ENCODE results near the gene SGPL1. TPM values are rescaled to one million over a fixed set of nuclear protein-coding genes. Genes with fewer than 3 reads are reported as not detected.

SGPL1 gene
- total RNA-seq, 1 donor from 2014 or later, result 37.1 TPM

DNA sequence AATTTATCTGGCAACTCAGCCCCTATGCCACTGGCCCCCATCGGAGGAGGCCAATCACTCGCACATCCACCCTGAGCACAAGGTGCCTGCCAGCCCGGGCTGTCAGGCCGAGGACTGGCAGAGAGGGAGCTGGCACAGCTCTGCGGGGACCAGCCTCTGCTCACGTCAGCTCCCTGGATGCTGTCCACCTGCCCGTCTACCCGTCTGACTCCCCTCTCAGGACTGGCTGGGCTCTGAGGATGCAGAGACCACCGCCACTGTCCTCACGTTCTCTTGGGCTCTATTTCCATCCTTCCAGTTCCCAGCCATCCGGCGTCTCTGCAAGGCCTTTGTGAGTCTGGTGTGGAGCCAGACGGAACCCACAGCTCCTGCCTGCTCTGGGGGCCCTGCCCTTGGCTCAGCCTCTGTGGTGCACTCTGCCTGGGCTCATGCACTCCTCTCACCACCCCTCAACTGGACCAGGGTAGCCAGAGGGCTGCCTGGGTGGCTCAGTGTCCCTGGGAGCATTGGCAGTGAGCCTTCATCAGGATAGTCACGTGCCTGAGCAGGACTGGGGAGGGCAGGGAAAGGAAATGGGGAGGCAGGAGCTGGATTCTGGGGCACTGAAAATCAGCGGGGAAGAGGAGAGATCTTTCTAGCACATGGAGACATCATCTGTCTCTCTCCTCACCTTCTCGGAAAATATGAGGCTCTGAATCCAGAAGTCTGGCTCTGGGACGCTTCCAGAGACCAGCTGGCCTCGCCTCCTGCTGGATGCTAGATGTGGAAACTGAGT is 110.7 kb downstream of the SGPL1 start:
- Histone ChIP-seq H3K36me3 (ENCODE audit: control insufficient read depth in 3 of 3, insufficient read depth in 3 of 3, low read length in 3 of 3) (no peaks in the 10 kb centered on the region), H3K4me3 (ENCODE audit: low read length in 3 of 3) (no peak overlapping the region), H3K9ac (ENCODE audit: low read depth in 1 of 3, low read length in 3 of 3) (no peak overlapping the region), H3K27me3 (ENCODE audit: control insufficient read depth in 3 of 3, insufficient read depth in 3 of 3, low read length in 3 of 3) (peaks cover 0 to 33% (median 6%) of the 10 kb centered on the region in 3 donors), H3K4me1 (ENCODE audit: control insufficient read depth in 3 of 3, insufficient read depth in 3 of 3, low read length in 3 of 3) (no peaks in the 10 kb centered on the region), H3K27ac (ENCODE audit: low read depth, low read length) (no peak overlapping the region), H3K9me3 (ENCODE audit: control insufficient read depth in 3 of 3, low read length in 3 of 3) (no peaks in the 10 kb centered on the region)

DNA sequence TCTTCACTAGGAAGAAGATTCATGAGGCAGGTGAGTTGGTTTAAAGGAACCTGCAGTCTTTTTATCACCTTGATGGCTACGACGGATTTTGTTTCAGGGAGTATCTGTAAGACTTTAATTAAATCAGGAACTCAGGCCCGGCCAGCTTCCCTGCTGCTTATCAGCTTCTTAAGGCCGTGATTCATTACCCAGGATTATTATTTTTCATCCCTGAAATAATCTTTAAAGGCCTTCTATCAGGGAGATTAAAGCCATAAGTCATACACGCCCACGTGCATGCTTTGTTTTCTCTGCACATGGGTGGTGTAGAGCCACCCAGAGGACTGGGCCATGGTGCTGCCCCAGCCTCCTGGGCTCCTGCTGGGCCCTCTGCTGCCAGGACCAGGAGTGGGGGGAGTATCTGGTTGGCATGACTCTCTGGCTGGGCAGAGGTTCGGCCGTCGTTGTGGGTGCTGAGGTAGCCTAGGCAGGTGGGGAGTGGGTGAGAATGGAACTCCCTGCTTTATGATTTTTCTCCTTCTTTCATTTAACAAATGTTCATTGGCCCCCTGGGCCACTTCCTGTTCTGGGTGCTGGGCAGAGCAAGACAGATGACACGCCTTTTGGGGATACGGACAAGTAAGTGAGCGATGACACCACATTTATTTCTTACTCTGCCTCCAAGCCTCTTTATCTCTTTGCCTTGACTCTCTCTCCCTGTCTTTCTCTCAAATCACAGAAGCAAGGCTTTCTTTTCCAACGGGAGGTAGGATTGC is 111.6 kb downstream of the SGPL1 start:
- H3K9me3 ChIP-seq (ENCODE audit: control insufficient read depth in 3 of 3, low read length in 3 of 3), result no peaks in the 10 kb centered on the region
- H3K36me3 ChIP-seq (ENCODE audit: control insufficient read depth in 3 of 3, insufficient read depth in 3 of 3, low read length in 3 of 3), result no peaks in the 10 kb centered on the region
- H3K4me3 ChIP-seq (ENCODE audit: low read length in 3 of 3), result no peak overlapping the region
- no peak overlapping the region for H3K27ac ChIP-seq (ENCODE audit: low read depth, low read length)
- H3K27me3 ChIP-seq (ENCODE audit: control insufficient read depth in 3 of 3, insufficient read depth in 3 of 3, low read length in 3 of 3), result peaks cover 0 to 39% (median 6%) of the 10 kb centered on the region in 3 donors
- H3K4me1 ChIP-seq (ENCODE audit: control insufficient read depth in 3 of 3, insufficient read depth in 3 of 3, low read length in 3 of 3), result no peaks in the 10 kb centered on the region
- no peak overlapping the region for H3K9ac ChIP-seq (ENCODE audit: low read depth in 1 of 3, low read length in 3 of 3)

DNA sequence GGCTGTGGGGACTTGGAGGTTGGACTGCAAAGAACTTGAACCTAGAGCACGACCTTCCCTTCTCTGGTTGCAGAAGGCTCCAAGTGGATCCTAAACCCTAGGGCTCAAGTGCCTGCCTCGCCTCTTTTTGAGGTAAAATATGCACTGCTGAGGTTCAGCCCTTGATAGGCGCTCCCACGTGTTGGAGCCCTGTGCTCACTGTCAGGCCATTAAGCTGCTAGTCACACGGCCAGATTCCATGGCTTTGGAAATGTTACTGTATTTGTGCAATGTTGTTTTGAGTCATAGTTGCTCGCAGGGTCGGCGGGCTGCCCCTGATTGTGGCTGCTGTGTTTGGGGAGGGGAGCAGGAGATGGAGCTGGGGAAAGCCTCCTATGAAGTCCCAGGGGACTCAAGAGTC is 112.4 kb downstream of the SGPL1 start:
- Histone ChIP-seq H3K27ac (ENCODE audit: low read depth, low read length) (no peak overlapping the region), H3K4me3 (ENCODE audit: low read length in 3 of 3) (no peak overlapping the region), H3K9me3 (ENCODE audit: control insufficient read depth in 3 of 3, low read length in 3 of 3) (no peaks in the 10 kb centered on the region), H3K27me3 (ENCODE audit: control insufficient read depth in 3 of 3, insufficient read depth in 3 of 3, low read length in 3 of 3) (peaks cover 0 to 45% (median 8%) of the 10 kb centered on the region in 3 donors), H3K36me3 (ENCODE audit: control insufficient read depth in 3 of 3, insufficient read depth in 3 of 3, low read length in 3 of 3) (no peaks in the 10 kb centered on the region), H3K4me1 (ENCODE audit: control insufficient read depth in 3 of 3, insufficient read depth in 3 of 3, low read length in 3 of 3) (no peaks in the 10 kb centered on the region), H3K9ac (ENCODE audit: low read depth in 1 of 3, low read length in 3 of 3) (no peak overlapping the region)

DNA sequence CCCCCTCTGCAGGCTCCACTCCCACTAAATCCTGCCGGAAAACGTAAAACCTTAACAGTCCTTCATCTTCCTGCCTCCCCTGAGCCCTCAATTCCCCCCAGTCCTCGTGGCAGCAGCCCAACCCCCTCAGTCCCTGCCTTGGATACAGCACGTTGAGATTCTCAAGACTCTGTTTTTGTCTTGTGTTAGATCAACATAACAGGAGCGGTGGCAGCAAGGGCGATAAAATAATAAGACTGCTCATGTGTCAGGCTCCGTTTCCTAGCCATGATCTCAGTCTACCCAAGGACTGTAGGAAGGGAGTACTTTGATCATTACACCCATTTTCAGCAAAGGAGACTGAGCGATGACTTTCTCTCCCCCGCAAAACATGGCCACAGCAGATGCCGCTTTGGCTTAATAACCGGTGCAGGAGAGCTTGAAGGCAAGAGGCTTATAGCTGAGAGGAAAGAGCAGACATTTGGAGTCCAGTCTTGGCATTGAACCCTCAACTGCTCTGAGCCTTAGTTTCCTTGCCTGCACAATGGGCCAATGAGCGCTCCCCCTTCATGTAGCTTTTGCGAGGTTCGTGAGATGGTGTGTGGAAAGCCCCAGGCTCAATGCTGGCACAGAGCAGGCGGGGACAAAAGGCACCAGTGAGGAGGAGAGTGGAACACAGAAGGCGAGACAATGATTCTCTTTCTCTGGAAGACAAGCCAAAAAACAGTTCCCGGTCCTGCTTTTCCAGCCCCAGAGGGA is 114.7 kb downstream of the SGPL1 start:
- Histone ChIP-seq H3K36me3 (ENCODE audit: control insufficient read depth in 3 of 3, insufficient read depth in 3 of 3, low read length in 3 of 3) (no peaks in the 10 kb centered on the region), H3K9me3 (ENCODE audit: control insufficient read depth in 3 of 3, low read length in 3 of 3) (no peaks in the 10 kb centered on the region), H3K4me1 (ENCODE audit: control insufficient read depth in 3 of 3, insufficient read depth in 3 of 3, low read length in 3 of 3) (no peaks in the 10 kb centered on the region), H3K27ac (ENCODE audit: low read depth, low read length) (no peak overlapping the region), H3K27me3 (ENCODE audit: control insufficient read depth in 3 of 3, insufficient read depth in 3 of 3, low read length in 3 of 3) (peaks cover 0 to 59% (median 19%) of the 10 kb centered on the region in 3 donors), H3K9ac (ENCODE audit: low read depth in 1 of 3, low read length in 3 of 3) (no peak overlapping the region), H3K4me3 (ENCODE audit: low read length in 3 of 3) (no peak overlapping the region)

Small RNA genes lying within 50 kb of the gene (small RNA-seq; reads per million reads assigned to genes)
- gene RPS26P40, result not detected

Other genes with a start within 250 kb of the SGPL1 start
- 2.1 TPM for gene PRF1, start 213.2 kb upstream of the SGPL1 start, total RNA-seq
- 5.7 TPM for gene ADAMTS14, start 143.4 kb upstream of the SGPL1 start, total RNA-seq
- gene TBATA, start 30.6 kb upstream of the SGPL1 start, total RNA-seq, result not detected
- gene PCBD1, start 72.6 kb downstream of the SGPL1 start, total RNA-seq, result 34.4 TPM